Endothelial cell of umbilical vein (primary cell): ENCODE data around the gene LRRC8D.

Experiments
- POLR2A ChIP-seq: IDR thresholded peaks from 2 replicates; pipeline ENCODE4 v1.6.1; 2012; ENCODE audit warnings: low read depth, mild to moderate bottlenecking, control low read depth, low read length
- POLR2AphosphoS5 ChIP-seq: IDR thresholded peaks from 2 replicates; pipeline ENCODE4 v1.6.1; 2012; ENCODE audit warnings: low read depth, mild to moderate bottlenecking, control low read depth, low read length, moderate library complexity; ENCODE audit not compliant: insufficient read depth
- TF ChIP-seq, protein P1 (sequence below), 2 donors: IDR thresholded peaks; 1 replicate in 1 of 2; 2 replicates in 1 of 2; pipeline ENCODE4 v1.5.1; 2011; ENCODE audit warnings: low read length in 2 of 2, mild to moderate bottlenecking in 2 of 2, moderate library complexity in 2 of 2, control low read depth in 1 of 2, inconsistent platforms in 1 of 2, low read depth in 1 of 2; ENCODE audit not compliant: insufficient read depth in 1 of 2; ENCODE audit errors: extremely low read depth in 1 of 2
- TF ChIP-seq, protein P2 (sequence below): IDR thresholded peaks from 2 replicates; pipeline ENCODE4 v1.6.1; 2011; ENCODE audit not compliant: insufficient read depth, insufficient read length

DNA sequence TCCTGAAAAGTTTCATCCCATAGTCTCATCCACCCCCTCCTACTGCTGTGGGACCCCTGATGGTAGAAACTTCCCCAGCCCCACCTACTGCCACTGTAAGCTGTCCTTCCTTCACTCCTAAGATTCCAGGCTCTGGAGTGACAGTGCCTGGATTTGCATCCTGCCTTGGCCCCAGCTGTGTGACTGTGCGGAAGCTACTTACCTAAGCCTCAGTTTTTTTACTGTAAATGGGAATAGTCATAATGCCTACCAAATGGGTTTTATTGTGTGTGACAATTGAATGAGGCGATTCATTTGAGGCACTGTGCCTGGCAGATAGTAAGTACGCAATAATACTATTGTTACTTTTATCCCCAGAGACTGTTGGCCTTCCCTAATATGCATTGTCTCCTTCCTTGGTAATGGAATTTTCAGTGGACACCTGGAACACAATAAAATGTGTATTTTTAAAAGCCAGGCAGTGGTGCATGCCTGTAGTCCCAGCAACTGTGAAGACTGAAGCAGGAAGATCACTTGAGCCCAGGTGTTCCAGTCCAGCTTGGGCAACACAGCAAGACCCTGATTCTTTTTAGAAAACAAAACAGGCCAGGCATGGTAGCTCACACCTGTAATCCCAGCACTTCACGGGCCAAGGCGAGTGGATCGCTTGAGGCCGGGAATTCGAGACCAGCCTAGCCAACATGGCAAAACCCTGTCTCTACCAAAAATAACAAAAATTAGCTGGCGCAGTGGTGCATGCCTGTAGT, 119.0 kb downstream of the LRRC8D start:
- TF ChIP-seq POLR2A (no peak), POLR2AphosphoS5 (no peak)
- TF ChIP-seq, protein P1, sequence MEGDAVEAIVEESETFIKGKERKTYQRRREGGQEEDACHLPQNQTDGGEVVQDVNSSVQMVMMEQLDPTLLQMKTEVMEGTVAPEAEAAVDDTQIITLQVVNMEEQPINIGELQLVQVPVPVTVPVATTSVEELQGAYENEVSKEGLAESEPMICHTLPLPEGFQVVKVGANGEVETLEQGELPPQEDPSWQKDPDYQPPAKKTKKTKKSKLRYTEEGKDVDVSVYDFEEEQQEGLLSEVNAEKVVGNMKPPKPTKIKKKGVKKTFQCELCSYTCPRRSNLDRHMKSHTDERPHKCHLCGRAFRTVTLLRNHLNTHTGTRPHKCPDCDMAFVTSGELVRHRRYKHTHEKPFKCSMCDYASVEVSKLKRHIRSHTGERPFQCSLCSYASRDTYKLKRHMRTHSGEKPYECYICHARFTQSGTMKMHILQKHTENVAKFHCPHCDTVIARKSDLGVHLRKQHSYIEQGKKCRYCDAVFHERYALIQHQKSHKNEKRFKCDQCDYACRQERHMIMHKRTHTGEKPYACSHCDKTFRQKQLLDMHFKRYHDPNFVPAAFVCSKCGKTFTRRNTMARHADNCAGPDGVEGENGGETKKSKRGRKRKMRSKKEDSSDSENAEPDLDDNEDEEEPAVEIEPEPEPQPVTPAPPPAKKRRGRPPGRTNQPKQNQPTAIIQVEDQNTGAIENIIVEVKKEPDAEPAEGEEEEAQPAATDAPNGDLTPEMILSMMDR (IDR thresholded peaks at IDR 0.05; ENCODE audit: extremely low read depth in 1 of 2, insufficient read depth in 1 of 2, low read depth in 1 of 2, low read length in 2 of 2): no peak
- TF ChIP-seq, protein P2, sequence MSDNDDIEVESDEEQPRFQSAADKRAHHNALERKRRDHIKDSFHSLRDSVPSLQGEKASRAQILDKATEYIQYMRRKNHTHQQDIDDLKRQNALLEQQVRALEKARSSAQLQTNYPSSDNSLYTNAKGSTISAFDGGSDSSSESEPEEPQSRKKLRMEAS: no peak
